ENCODE measurements around the gene XPR1.

GRCh38 chr1:180912801-180913565 lies 281.2 kb downstream of the XPR1 start, which contains the start of gene KIAA1614:
- no peak for TF ChIP-seq CTCF (optimal IDR thresholded peaks at IDR 0.05 in 1 of 3, IDR thresholded peaks at IDR 0.05 in 1 of 3, conservative IDR thresholded peaks at IDR 0.05 in 1 of 3; ENCODE audit: extremely low read depth in 1 of 3, insufficient read depth in 2 of 3, low read length in 3 of 3)
- no peak for TF ChIP-seq EZH2 (IDR thresholded peaks at IDR 0.05; ENCODE audit: low read length)

Measured in keratinocyte (primary cell).